Vagina (tissue), 2 donors: ENCODE results near the gene PBX1.

Experiments used
- CTCF ChIP-seq, 3 experiments: fragments of 450-650 bp in 2 of 3; fragments of 200-600 bp in 1 of 3; sonication (generic) in 1 of 3; IDR thresholded peaks; one replicate each; pipeline ENCODE4 v1.5.1; 2017 to 2019; ENCODE audit warnings: antibody characterized with exemption in 3 of 3, mild to moderate bottlenecking in 2 of 3, moderate library complexity in 2 of 3
- POLR2A ChIP-seq, 2 donors: fragments of 450-650 bp; IDR thresholded peaks; one replicate each; pipeline ENCODE4 v1.6.1; 2017; ENCODE audit warnings: antibody characterized with exemption in 2 of 2, mild to moderate bottlenecking in 2 of 2, moderate library complexity in 2 of 2

DNA sequence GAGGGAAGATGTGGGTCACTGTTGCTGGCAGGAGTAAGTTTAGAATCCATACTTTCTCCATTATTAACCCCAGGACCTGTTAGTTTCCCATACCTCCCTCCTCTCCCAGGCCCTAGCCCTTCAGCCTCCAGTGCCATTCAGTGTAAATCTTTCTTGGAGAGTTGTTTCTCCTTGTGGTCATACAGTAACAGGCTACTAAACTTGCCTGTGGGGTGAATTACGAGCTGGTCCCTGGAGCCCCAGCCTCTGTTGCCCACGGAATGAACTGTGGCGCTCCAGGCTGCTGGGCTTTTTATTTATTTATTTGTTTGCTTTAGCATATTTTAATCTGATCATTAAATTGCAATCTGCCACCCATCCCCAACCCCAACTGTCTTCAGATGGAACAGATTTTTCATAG lies 305.2 kb downstream of the PBX1 start:
- TF ChIP-seq CTCF (IDR thresholded peaks at IDR 0.05) (no peak), POLR2A (IDR thresholded peaks at IDR 0.05) (no peak)
